Gastroesophageal sphincter (tissue), 3 donors: ENCODE data around the gene PCDH9.

Experiments used
- CTCF ChIP-seq, 4 experiments: fragments of 200-600 bp in 2 of 4; fragments of 450-650 bp in 2 of 4; sonication (generic) in 1 of 4; IDR thresholded peaks; one replicate each; pipeline ENCODE4 v1.5.1; 2017 to 2019; ENCODE audit warnings: antibody characterized with exemption in 4 of 4, mild to moderate bottlenecking in 2 of 4, moderate library complexity in 2 of 4
- EP300 ChIP-seq: sonication (generic); formaldehyde crosslinking; IDR thresholded peaks from one replicate; pipeline ENCODE4 v1.6.1; 2017; ENCODE audit warnings: antibody characterized with exemption, mild to moderate bottlenecking
- POLR2AphosphoS5 ChIP-seq: sonication (generic); formaldehyde crosslinking; IDR thresholded peaks from one replicate; pipeline ENCODE4 v1.6.1; 2017; ENCODE audit warnings: antibody characterized with exemption

GRCh38 chr13:66853564-66853963, 376.6 kb downstream of the PCDH9 start:
- TF ChIP-seq CTCF (IDR thresholded peaks at IDR 0.05): no peak
- TF ChIP-seq EP300: no peak
- TF ChIP-seq POLR2AphosphoS5: no peak
